ENCODE data around the gene MIF4GD. TPM values are rescaled to one million over a fixed set of nuclear protein-coding genes. Genes with fewer than 3 reads are reported as not detected.

MIF4GD gene
- polyA plus RNA-seq, 1 donor from 2014 or later = 27.7 TPM

GRCh38 chr17:75218131-75218530, 52.9 kb downstream of the MIF4GD start:
- Histone ChIP-seq H2AFZ (ENCODE audit: low read depth, low read length) (no peak overlapping the region), H4K20me1 (ENCODE audit: insufficient read depth) (no peaks in the 10 kb centered on the region), H3K36me3 (ENCODE audit: insufficient read depth, low read length) (no peaks in the 10 kb centered on the region), H3K4me3 (ENCODE audit: low read length) (no peak overlapping the region), H3K9ac (ENCODE audit: low read length) (no peak overlapping the region), H3K4me2 (ENCODE audit: low read length) (no peak overlapping the region), H3K27me3 (ENCODE audit: insufficient read depth, low read depth, low read length) (no peaks in the 10 kb centered on the region), H3F3A (ENCODE audit: insufficient read depth, low read length, poor library complexity, severe bottlenecking) (no peaks in the 10 kb centered on the region), H3K9me3 (ENCODE audit: low read length) (no peaks in the 10 kb centered on the region), H3K27ac (ENCODE audit: low read length) (no peak overlapping the region), H3K9me2 (ENCODE audit: insufficient read depth, low read length) (no peaks in the 10 kb centered on the region), H3K79me2 (replicated peaks; ENCODE audit: insufficient read depth, low read length) (no peaks in the 10 kb centered on the region)
- TF ChIP-seq REST (IDR thresholded peaks at IDR 0.05; ENCODE audit: borderline replicate concordance) = no peak
- no peak for TF ChIP-seq EZH2 (IDR thresholded peaks at IDR 0.05; ENCODE audit: borderline replicate concordance, insufficient read depth, low read length, poor library complexity, severe bottlenecking)
- no peak for TF ChIP-seq EP300 (conservative IDR thresholded peaks at IDR 0.05; ENCODE audit: poor library complexity, severe bottlenecking)
- TF ChIP-seq TAF1 (IDR thresholded peaks at IDR 0.05; ENCODE audit: low read depth) = no peak
- no peak for TF ChIP-seq POLR2AphosphoS5 (IDR thresholded peaks at IDR 0.05)
- TF ChIP-seq CTCF (IDR thresholded peaks at IDR 0.05; ENCODE audit: poor library complexity, severe bottlenecking) = no peak
- TF ChIP-seq RAD21 (conservative IDR thresholded peaks at IDR 0.05) = no peak
- TF ChIP-seq MXI1 (conservative IDR thresholded peaks at IDR 0.05; ENCODE audit: poor library complexity, severe bottlenecking) = no peak
- no peak for TF ChIP-seq SMC3 (conservative IDR thresholded peaks at IDR 0.05; ENCODE audit: poor library complexity)

Other genes starting within 250 kb of the MIF4GD start
- 452 and 517 TPM in 2 replicates for gene ATP5PD, start 224.3 kb downstream of the MIF4GD start, polyA plus RNA-seq
- 29.9 and 32.8 TPM in 2 replicates for gene KCTD2, start 224.0 kb downstream of the MIF4GD start, polyA plus RNA-seq
- gene SLC16A5, start 183.3 kb downstream of the MIF4GD start, polyA plus RNA-seq = not detected in 2 replicates
- 3.7 and 4.0 TPM in 2 replicates for gene ARMC7, start 161.3 kb downstream of the MIF4GD start, polyA plus RNA-seq
- gene NT5C, start 139.5 kb downstream of the MIF4GD start, polyA plus RNA-seq = 58.7 and 74.0 TPM in 2 replicates
- 1,721 and 2,003 TPM in 2 replicates for gene JPT1, start 116.7 kb downstream of the MIF4GD start, polyA plus RNA-seq
- 224 and 283 TPM in 2 replicates for gene SUMO2, start 88.3 kb downstream of the MIF4GD start, polyA plus RNA-seq
- 74.5 and 84.1 TPM in 2 replicates for gene NUP85, start 65.6 kb downstream of the MIF4GD start, polyA plus RNA-seq
- gene GGA3, start 9.6 kb downstream of the MIF4GD start, polyA plus RNA-seq = 15.7 and 19.6 TPM in 2 replicates
- gene MRPS7, start 9.4 kb downstream of the MIF4GD start, polyA plus RNA-seq = 50.6 and 63.3 TPM in 2 replicates
- 9.6 and 13.8 TPM in 2 replicates for gene SLC25A19, start 18.2 kb upstream of the MIF4GD start, polyA plus RNA-seq
- 134 and 150 TPM in 2 replicates for gene GRB2, start 134.4 kb upstream of the MIF4GD start, polyA plus RNA-seq
- gene TMEM94, start 185.4 kb upstream of the MIF4GD start, polyA plus RNA-seq = 37.0 and 66.1 TPM in 2 replicates
- 2.8 and 4.2 TPM in 2 replicates for gene CASKIN2, start 244.3 kb upstream of the MIF4GD start, polyA plus RNA-seq
- 32.2 and 37.7 TPM in 2 replicates for gene TSEN54, start 245.3 kb upstream of the MIF4GD start, polyA plus RNA-seq